Rectal smooth muscle tissue (tissue), 1 donor: ENCODE results near the gene GNPDA2.
"Not testable (repeated sequence)": the region's sequence is repeated elsewhere in the genome, so short reads cannot be mapped to it uniquely, and the experiment has no call there.

Source experiments
- H3K27ac ChIP-seq: one replicate; pipeline ENCODE4 v1.7.0; 2013; ENCODE audit warnings: low read depth, low read length, inconsistent platforms
- H3K27me3 ChIP-seq: one replicate; pipeline ENCODE4 v1.7.0; 2013; ENCODE audit warnings: low read length; ENCODE audit not compliant: control insufficient read depth, insufficient read depth
- H3K36me3 ChIP-seq: one replicate; pipeline ENCODE4 v1.7.0; 2013; ENCODE audit warnings: low read length; ENCODE audit not compliant: control insufficient read depth, insufficient read depth
- H3K4me1 ChIP-seq: one replicate; pipeline ENCODE4 v1.7.0; 2013; ENCODE audit warnings: low read length; ENCODE audit not compliant: control insufficient read depth, insufficient read depth
- H3K4me3 ChIP-seq: one replicate; pipeline ENCODE4 v1.7.0; 2013; ENCODE audit warnings: low read length
- H3K9ac ChIP-seq: one replicate; pipeline ENCODE4 v1.7.0; 2013; ENCODE audit warnings: low read length

GNPDA2 gene

GRCh38 chr4:44726038-44726871 lies at the start of gene GNPDA2:
TSS of gene GNPDA2 (minus strand) at chr4:44726556. CDS start at chr4:44722207, 4,349 bp downstream.
- Histone ChIP-seq H3K4me3 (peak within 1 kb of the TSS; percentile 95), H3K4me1 (peaks cover 3% of the 10 kb centered on the region), H3K27ac (peak within 1 kb of the TSS; percentile 84), H3K36me3 (no peaks in the 10 kb centered on the region), H3K9ac (peak within 1 kb of the TSS; percentile 12), H3K27me3 (no peaks in the 10 kb centered on the region)

GRCh38 chr4:44772340-44772739 lies 46.0 kb upstream of the GNPDA2 start:
- Histone ChIP-seq H3K27me3 (no peaks in the 10 kb centered on the region), H3K27ac (no peak overlapping the region), H3K9ac (no peak overlapping the region), H3K4me1 (no peaks in the 10 kb centered on the region), H3K4me3 (no peak overlapping the region), H3K36me3 (no peaks in the 10 kb centered on the region)

- no peak overlapping the region for H3K9ac ChIP-seq
- H3K4me3 ChIP-seq: no peak overlapping the region
- H3K27ac ChIP-seq: no peak overlapping the region
Observed at GRCh38 chr4:44771789-44772188, 45.4 kb upstream of the GNPDA2 start.

GRCh38 chr4:44766453-44766852 lies 40.1 kb upstream of the GNPDA2 start:
- Histone ChIP-seq H3K36me3 (no peaks in the 10 kb centered on the region), H3K27ac (no peak overlapping the region), H3K27me3 (no peaks in the 10 kb centered on the region), H3K4me1 (no peaks in the 10 kb centered on the region), H3K4me3 (no peak overlapping the region), H3K9ac (no peak overlapping the region)

More at GRCh38 chr4:44771789-44772188, 45.4 kb upstream of the GNPDA2 start:
- Histone ChIP-seq H3K36me3 (no peaks in the 10 kb centered on the region), H3K4me1 (no peaks in the 10 kb centered on the region), H3K27me3 (no peaks in the 10 kb centered on the region)

- no peaks in the 10 kb centered on the region for H3K4me1 ChIP-seq
- no peak overlapping the region for H3K27ac ChIP-seq
- no peak overlapping the region for H3K4me3 ChIP-seq
- no peaks in the 10 kb centered on the region for H3K27me3 ChIP-seq
- H3K9ac ChIP-seq: no peak overlapping the region
- no peaks in the 10 kb centered on the region for H3K36me3 ChIP-seq
Observed at GRCh38 chr4:44765116-44765515, 38.8 kb upstream of the GNPDA2 start.

GRCh38 chr4:44761306-44761705 lies 35.0 kb upstream of the GNPDA2 start:
- no peaks in the 10 kb centered on the region for H3K36me3 ChIP-seq
- no peak overlapping the region for H3K9ac ChIP-seq
- H3K27me3 ChIP-seq: no peaks in the 10 kb centered on the region
- H3K27ac ChIP-seq: no peak overlapping the region
- no peak overlapping the region for H3K4me3 ChIP-seq
- H3K4me1 ChIP-seq: no peaks in the 10 kb centered on the region

GRCh38 chr4:44760142-44760898 lies 34.0 kb upstream of the GNPDA2 start:
- Histone ChIP-seq H3K4me1 (no peaks in the 10 kb centered on the region), H3K36me3 (no peaks in the 10 kb centered on the region), H3K9ac (no peak overlapping the region), H3K27ac (no peak overlapping the region), H3K4me3 (no peak overlapping the region), H3K27me3 (no peaks in the 10 kb centered on the region)

- Histone ChIP-seq H3K27me3 (no peaks in the 10 kb centered on the region), H3K9ac (no peak overlapping the region), H3K4me1 (no peaks in the 10 kb centered on the region), H3K4me3 (no peak overlapping the region), H3K36me3 (no peaks in the 10 kb centered on the region), H3K27ac (no peak overlapping the region)
Observed at GRCh38 chr4:44756559-44756958, 30.2 kb upstream of the GNPDA2 start.

GRCh38 chr4:44740201-44740600 lies 13.8 kb upstream of the GNPDA2 start:
- H3K27me3 ChIP-seq: no peaks in the 10 kb centered on the region
- no peaks in the 10 kb centered on the region for H3K36me3 ChIP-seq

GRCh38 chr4:44738615-44739014 lies 12.3 kb upstream of the GNPDA2 start:
- no peak overlapping the region for H3K27ac ChIP-seq
- no peaks in the 10 kb centered on the region for H3K27me3 ChIP-seq
- H3K9ac ChIP-seq: no peak overlapping the region
- no peaks in the 10 kb centered on the region for H3K4me1 ChIP-seq
- no peaks in the 10 kb centered on the region for H3K36me3 ChIP-seq
- H3K4me3 ChIP-seq: no peak overlapping the region

More at GRCh38 chr4:44740201-44740600, 13.8 kb upstream of the GNPDA2 start:
- Histone ChIP-seq H3K4me3 (no peak overlapping the region), H3K27ac (no peak overlapping the region), H3K9ac (no peak overlapping the region), H3K4me1 (no peaks in the 10 kb centered on the region)

- H3K4me3 ChIP-seq: no peak overlapping the region
- H3K9ac ChIP-seq: no peak overlapping the region
- no peak overlapping the region for H3K27ac ChIP-seq
- H3K4me1 ChIP-seq: no peaks in the 10 kb centered on the region
- H3K36me3 ChIP-seq: no peaks in the 10 kb centered on the region
- H3K27me3 ChIP-seq: no peaks in the 10 kb centered on the region
Observed at GRCh38 chr4:44736900-44737299, 10.5 kb upstream of the GNPDA2 start.

GRCh38 chr4:44728694-44729093 lies 2.3 kb upstream of the GNPDA2 start:
- H3K4me1 ChIP-seq, H3K36me3 ChIP-seq, H3K4me3 ChIP-seq, H3K9ac ChIP-seq, H3K27me3 ChIP-seq, H3K27ac ChIP-seq: not testable (repeated sequence)
